ENCODE results near the gene REG1A.

DNA sequence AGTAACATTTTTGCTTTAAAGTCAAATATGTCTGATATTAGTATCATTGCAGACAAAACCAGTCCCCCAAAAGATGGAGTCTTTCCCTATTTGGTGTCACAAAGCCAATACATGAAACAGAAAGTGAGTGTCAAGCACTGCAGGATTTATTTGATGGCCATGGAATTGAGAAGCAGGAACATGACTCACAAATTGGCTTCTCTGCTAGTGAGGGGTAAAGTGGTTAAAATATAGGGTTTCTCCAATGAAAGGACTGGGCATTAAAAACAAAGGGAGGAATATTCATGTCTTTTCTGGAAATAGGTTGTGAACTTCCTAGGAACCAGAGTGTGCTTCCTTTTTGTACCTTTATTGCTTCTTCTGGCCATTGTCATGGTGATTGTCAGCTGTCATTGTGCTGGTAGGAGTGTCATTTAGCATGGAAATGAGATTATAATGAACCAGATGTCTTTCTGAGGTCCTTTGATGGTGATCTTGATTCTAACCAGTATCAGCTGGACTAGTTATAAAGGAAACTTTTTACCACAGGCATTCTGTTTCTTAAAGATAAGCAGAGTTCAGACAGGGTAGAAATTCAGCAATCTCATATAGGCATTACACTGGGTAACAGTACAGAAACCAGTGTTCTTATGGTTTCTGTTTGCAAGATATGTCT, 36.6 kb upstream of the REG1A start:
- TF ChIP-seq CTCF (IDR thresholded peaks at IDR 0.05) (no peak), POLR2A (IDR thresholded peaks at IDR 0.05) (no peak), EP300 (IDR thresholded peaks at IDR 0.05) (no peak)
